Stimulated activated CD8-positive, alpha-beta memory T cell treated with anti-CD3 and anti-CD28 coated beads, Interleukin-7, amount 100 ng/mL, for 48 hours (primary cell): Measurements from ENCODE around the gene DDX39B.

Source experiments
- DNase-seq, 2 donors: peaks; one replicate each; pipeline ENCODE4 v3.0.0-alpha.2; 2020; ENCODE audit warnings: low read depth in 1 of 2; ENCODE audit errors: extremely low read depth in 1 of 2

Gene DDX39B

GRCh38 chr6:31548544-31548873 is 6.7 kb upstream of the DDX39B start:
- no peak for DNase-seq

- no peak for DNase-seq
Observed at GRCh38 chr6:31547727-31548543, 6.1 kb upstream of the DDX39B start.

- peak; percentile 89 to 95 for DNase-seq
Observed at GRCh38 chr6:31546958-31547726, 5.3 kb upstream of the DDX39B start, which contains the start of gene NFKBIL1. Gene NFKBIL1, plus strand, starts transcription at chr6:31547608. Its CDS starts 87 bp downstream, at chr6:31547695.

GRCh38 chr6:31546339-31546957 is 4.6 kb upstream of the DDX39B start, which contains the start of gene ATP6V1G2:
Gene ATP6V1G2, minus strand, starts transcription at chr6:31546608. Its CDS starts 49 bp downstream, at chr6:31546559.
- peak; percentile 77 to 88 for DNase-seq

GRCh38 chr6:31545291-31545690 is 3.5 kb upstream of the DDX39B start:
- DNase-seq, result no peak

- no peak for DNase-seq
Observed at GRCh38 chr6:31544676-31545075, 2.9 kb upstream of the DDX39B start.

- DNase-seq, result no peak
Observed at GRCh38 chr6:31543639-31544038, 1.8 kb upstream of the DDX39B start.

- peak in 1 of 2 donors; percentile 52 for DNase-seq
Observed at GRCh38 chr6:31541059-31541657, 645 bp downstream of the DDX39B start.

- no peak for DNase-seq
Observed at GRCh38 chr6:31540640-31541039, 1.2 kb downstream of the DDX39B start.

- DNase-seq, result no peak
Observed at GRCh38 chr6:31538805-31539400, 2.9 kb downstream of the DDX39B start.

- no peak for DNase-seq
Observed at GRCh38 chr6:31535538-31536324, 6.1 kb downstream of the DDX39B start.

GRCh38 chr6:31534521-31535040 is 7.2 kb downstream of the DDX39B start:
- no peak for DNase-seq

GRCh38 chr6:31534011-31534410 is 7.8 kb downstream of the DDX39B start:
- no peak for DNase-seq

GRCh38 chr6:31533455-31533841 is 8.4 kb downstream of the DDX39B start:
- DNase-seq, result no peak

- no peak for DNase-seq
Observed at GRCh38 chr6:31532644-31533454, 9.0 kb downstream of the DDX39B start.

- no peak for DNase-seq
Observed at GRCh38 chr6:31531771-31532643, 9.8 kb downstream of the DDX39B start.

- no peak for DNase-seq
Observed at GRCh38 chr6:31531162-31531561, 10.6 kb downstream of the DDX39B start.

- no peak for DNase-seq
Observed at GRCh38 chr6:31530659-31531058, 11.1 kb downstream of the DDX39B start.
